Subcutaneous adipose tissue (tissue), 4 donors: ENCODE results near the gene PABPN1. TPM values are rescaled to one million over a fixed set of nuclear protein-coding genes. Genes with fewer than 3 reads are reported as not detected.

Experiments
- total RNA-seq, 4 donors: library from RNA; depleted of rRNA; stranded (reverse); fragments of >200 nt; gene quantifications; one replicate each; pipeline ENCODE4 v1.1.0, GENCODE V29; 2016
- TF ChIP-seq, protein P1 (sequence below): fragments of 450-650 bp; IDR thresholded peaks from one replicate; pipeline ENCODE4 v1.5.1; 2016; ENCODE audit warnings: low read depth, mild to moderate bottlenecking, control low read depth, antibody characterized with exemption, moderate library complexity

PABPN1 gene
- total RNA-seq, 4 donors from 2014 or later, result 31.8 to 56.1 (median 42.5) TPM

DNA sequence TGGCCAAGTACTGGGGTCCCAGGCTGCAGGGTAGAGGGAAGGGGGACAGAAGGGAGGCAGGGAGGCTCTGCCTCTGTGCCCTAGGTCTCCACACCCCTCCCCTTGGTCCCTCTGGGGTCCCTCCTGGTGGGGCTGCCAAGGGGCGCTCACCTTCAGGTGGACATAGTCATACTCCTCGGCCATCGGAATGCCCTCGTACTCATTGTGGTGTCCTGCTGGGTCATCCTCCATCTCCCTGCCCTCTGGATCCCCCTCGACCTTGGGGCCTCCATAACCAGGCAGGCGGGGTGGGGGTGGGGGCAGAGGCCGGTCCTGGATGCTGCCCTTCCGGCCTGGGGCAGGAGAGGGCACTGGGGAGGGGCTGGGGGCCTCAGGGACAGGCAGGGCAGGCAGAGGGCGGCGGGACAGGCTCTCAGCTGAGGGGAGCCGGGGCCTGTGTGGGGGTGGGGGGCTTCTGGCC is 37.9 kb downstream of the PABPN1 start:
- TF ChIP-seq, protein P1, sequence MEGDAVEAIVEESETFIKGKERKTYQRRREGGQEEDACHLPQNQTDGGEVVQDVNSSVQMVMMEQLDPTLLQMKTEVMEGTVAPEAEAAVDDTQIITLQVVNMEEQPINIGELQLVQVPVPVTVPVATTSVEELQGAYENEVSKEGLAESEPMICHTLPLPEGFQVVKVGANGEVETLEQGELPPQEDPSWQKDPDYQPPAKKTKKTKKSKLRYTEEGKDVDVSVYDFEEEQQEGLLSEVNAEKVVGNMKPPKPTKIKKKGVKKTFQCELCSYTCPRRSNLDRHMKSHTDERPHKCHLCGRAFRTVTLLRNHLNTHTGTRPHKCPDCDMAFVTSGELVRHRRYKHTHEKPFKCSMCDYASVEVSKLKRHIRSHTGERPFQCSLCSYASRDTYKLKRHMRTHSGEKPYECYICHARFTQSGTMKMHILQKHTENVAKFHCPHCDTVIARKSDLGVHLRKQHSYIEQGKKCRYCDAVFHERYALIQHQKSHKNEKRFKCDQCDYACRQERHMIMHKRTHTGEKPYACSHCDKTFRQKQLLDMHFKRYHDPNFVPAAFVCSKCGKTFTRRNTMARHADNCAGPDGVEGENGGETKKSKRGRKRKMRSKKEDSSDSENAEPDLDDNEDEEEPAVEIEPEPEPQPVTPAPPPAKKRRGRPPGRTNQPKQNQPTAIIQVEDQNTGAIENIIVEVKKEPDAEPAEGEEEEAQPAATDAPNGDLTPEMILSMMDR, result no peak

GRCh38 chr14:23359722-23360447 is 38.6 kb downstream of the PABPN1 start:
- TF ChIP-seq, protein P1, result no peak

GRCh38 chr14:23360496-23360895 is 39.2 kb downstream of the PABPN1 start:
- TF ChIP-seq, protein P1, result no peak

- TF ChIP-seq, protein P1, result no peak
These were observed 40.1 kb downstream of the PABPN1 start for GRCh38 chr14:23361320-23361719.

DNA sequence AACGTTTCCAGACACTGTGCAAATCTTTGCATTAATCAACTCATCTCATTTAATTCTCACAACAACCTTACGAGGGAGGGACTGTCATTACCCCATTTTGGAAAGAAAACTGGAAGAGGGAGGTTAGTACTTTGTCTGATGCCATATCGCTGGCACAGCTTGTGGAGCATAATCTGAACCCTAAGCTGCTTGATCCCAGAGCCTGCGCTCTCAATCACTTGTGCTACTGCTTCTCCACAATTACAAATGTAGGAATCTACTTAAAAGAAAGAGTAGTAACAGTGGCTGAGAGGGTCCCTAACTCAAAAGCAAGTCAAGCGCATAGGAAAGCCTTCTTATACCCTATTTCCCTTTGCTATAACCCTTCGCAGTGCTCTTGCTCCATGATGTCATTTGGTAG is 40.5 kb downstream of the PABPN1 start:
- TF ChIP-seq, protein P1, result no peak

- TF ChIP-seq, protein P1, result no peak
These were observed 40.9 kb downstream of the PABPN1 start for GRCh38 chr14:23362200-23362599.

GRCh38 chr14:23364164-23365035 is 43.1 kb downstream of the PABPN1 start:
- TF ChIP-seq, protein P1, result no peak
